ENCODE data around the gene PIK3R1.

DNA sequence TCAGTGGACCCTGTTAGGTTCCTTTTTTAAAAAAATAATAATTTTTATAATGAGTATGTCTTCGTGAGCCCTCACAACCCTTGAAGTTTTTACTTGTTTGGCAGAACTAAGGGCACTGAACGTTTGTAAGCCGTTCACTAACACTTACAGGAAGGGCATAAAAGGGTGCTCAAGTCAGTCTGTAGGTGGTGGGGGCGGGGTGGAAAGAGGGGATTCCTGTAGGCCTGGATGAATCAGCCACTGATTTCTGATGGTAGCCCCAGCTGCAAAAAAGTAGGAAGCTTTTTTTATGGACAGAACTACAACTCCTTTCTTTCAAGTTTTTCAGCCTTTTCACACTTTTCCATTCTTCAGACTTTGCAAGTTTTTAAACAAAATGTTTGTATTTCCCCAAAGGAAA lies 35.8 kb downstream of the PIK3R1 start:
- TF ChIP-seq, protein P1, sequence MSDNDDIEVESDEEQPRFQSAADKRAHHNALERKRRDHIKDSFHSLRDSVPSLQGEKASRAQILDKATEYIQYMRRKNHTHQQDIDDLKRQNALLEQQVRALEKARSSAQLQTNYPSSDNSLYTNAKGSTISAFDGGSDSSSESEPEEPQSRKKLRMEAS (IDR thresholded peaks at IDR 0.05; ENCODE audit: low read depth, low read length), result no peak
- TF ChIP-seq POLR2A (IDR thresholded peaks at IDR 0.05; ENCODE audit: low read depth, low read length) (no peak), NFIC (IDR thresholded peaks at IDR 0.05; ENCODE audit: low read depth, low read length) (no peak), ZNF217 (IDR thresholded peaks at IDR 0.05) (no peak)
- TF ChIP-seq, protein P2, sequence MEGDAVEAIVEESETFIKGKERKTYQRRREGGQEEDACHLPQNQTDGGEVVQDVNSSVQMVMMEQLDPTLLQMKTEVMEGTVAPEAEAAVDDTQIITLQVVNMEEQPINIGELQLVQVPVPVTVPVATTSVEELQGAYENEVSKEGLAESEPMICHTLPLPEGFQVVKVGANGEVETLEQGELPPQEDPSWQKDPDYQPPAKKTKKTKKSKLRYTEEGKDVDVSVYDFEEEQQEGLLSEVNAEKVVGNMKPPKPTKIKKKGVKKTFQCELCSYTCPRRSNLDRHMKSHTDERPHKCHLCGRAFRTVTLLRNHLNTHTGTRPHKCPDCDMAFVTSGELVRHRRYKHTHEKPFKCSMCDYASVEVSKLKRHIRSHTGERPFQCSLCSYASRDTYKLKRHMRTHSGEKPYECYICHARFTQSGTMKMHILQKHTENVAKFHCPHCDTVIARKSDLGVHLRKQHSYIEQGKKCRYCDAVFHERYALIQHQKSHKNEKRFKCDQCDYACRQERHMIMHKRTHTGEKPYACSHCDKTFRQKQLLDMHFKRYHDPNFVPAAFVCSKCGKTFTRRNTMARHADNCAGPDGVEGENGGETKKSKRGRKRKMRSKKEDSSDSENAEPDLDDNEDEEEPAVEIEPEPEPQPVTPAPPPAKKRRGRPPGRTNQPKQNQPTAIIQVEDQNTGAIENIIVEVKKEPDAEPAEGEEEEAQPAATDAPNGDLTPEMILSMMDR (IDR thresholded peaks at IDR 0.05 in 2 of 3, conservative IDR thresholded peaks at IDR 0.05 in 1 of 3; ENCODE audit: control insufficient read depth in 2 of 3, extremely low read depth in 1 of 3, insufficient read depth in 1 of 3, low read depth in 3 of 3, low read length in 3 of 3), result no peak
- TF ChIP-seq, protein P3, sequence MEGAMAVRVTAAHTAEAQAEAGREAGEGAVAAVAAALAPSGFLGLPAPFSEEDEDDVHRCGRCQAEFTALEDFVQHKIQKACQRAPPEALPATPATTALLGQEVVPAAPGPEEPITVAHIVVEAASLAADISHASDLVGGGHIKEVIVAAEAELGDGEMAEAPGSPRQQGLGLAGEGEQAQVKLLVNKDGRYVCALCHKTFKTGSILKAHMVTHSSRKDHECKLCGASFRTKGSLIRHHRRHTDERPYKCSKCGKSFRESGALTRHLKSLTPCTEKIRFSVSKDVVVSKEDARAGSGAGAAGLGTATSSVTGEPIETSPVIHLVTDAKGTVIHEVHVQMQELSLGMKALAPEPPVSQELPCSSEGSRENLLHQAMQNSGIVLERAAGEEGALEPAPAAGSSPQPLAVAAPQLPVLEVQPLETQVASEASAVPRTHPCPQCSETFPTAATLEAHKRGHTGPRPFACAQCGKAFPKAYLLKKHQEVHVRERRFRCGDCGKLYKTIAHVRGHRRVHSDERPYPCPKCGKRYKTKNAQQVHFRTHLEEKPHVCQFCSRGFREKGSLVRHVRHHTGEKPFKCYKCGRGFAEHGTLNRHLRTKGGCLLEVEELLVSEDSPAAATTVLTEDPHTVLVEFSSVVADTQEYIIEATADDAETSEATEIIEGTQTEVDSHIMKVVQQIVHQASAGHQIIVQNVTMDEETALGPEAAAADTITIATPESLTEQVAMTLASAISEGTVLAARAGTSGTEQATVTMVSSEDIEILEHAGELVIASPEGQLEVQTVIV (IDR thresholded peaks at IDR 0.05; ENCODE audit: borderline replicate concordance, partially characterized antibody), result no peak
- TF ChIP-seq, protein P4, sequence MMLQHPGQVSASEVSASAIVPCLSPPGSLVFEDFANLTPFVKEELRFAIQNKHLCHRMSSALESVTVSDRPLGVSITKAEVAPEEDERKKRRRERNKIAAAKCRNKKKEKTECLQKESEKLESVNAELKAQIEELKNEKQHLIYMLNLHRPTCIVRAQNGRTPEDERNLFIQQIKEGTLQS (IDR thresholded peaks at IDR 0.05; ENCODE audit: borderline replicate concordance, extremely low read depth, low read depth, low read length), result no peak

All from GM12878 (cell line).